CD4-positive, alpha-beta T cell (primary cell): ENCODE measurements around the gene ZBTB2. TPM values are rescaled to one million over a fixed set of nuclear protein-coding genes. Genes with fewer than 3 reads are reported as not detected.
A peak's percentile ranks its signal among the peaks of the same experiment; 100 is the strongest.

Experiments
- ATAC-seq: fragments of 200-7000 bp; cut with Tn5 transposase; one replicate; pipeline ENCODE4 v1.10.0; 2022; ENCODE audit warnings: mild to moderate bottlenecking; ENCODE audit not compliant: poor library complexity
- CTCF ChIA-PET: fragments of 350-600 bp; sonication (Branson Sonifier 250); formaldehyde crosslinking; loops from one replicate; lab custom pipeline; 2021; ENCODE audit warnings: antibody characterized with exemption, inconsistent platforms; lab: Charles Lee
- POLR2A ChIA-PET: fragments of 350-600 bp; sonication (Branson Sonifier 250); formaldehyde crosslinking; loops from one replicate; lab custom pipeline; 2021; ENCODE audit warnings: antibody characterized with exemption, inconsistent platforms; lab: Charles Lee
- DNase-seq, 14 experiments: peaks; one replicate each; pipeline ENCODE4 v3.0.0-alpha.2; 2013 to 2020; ENCODE audit warnings: mixed read lengths in 2 of 14
- H3K27ac ChIP-seq, 2 donors: one replicate each; pipeline versions ENCODE4 v1.5.1 to v1.7.0; 2013; ENCODE audit warnings: low read length in 2 of 2, low read depth in 1 of 2, mild to moderate bottlenecking in 1 of 2
- H3K27me3 ChIP-seq, 2 experiments: 1 replicate in 1 of 2; 2 replicates in 1 of 2; pipeline versions ENCODE4 v1.6.1 to v1.7.0; 2013; ENCODE audit warnings: low read length in 2 of 2, control low read depth in 1 of 2, mild to moderate bottlenecking in 1 of 2, moderate library complexity in 1 of 2; ENCODE audit not compliant: insufficient read depth in 2 of 2, control insufficient read depth in 1 of 2
- H3K36me3 ChIP-seq: one replicate; pipeline ENCODE4 v1.6.1; 2013; ENCODE audit warnings: low read length, control low read depth; ENCODE audit not compliant: insufficient read depth
- H3K4me1 ChIP-seq: one replicate; pipeline ENCODE4 v1.6.1; 2013; ENCODE audit warnings: low read length, control low read depth; ENCODE audit not compliant: insufficient read depth
- H3K4me3 ChIP-seq: one replicate; pipeline ENCODE4 v1.5.1; 2013; ENCODE audit warnings: mild to moderate bottlenecking, low read length, moderate library complexity
- H3K9me3 ChIP-seq, 2 experiments: 1 replicate in 1 of 2; 2 replicates in 1 of 2; pipeline versions ENCODE4 v1.6.1 to v1.7.0; 2013; ENCODE audit warnings: low read length in 2 of 2, mild to moderate bottlenecking in 2 of 2, control low read depth in 1 of 2, moderate library complexity in 1 of 2; ENCODE audit not compliant: control insufficient read depth in 1 of 2, insufficient read depth in 1 of 2
- H3K27ac Mint-ChIP-seq: one replicate; pipeline ENCODE4 v1.8.0; 2020; ENCODE audit warnings: mixed read lengths
- H3K27me3 Mint-ChIP-seq: one replicate; pipeline ENCODE4 v1.8.0; 2021; ENCODE audit warnings: mixed read lengths
- H3K36me3 Mint-ChIP-seq: one replicate; pipeline ENCODE4 v1.8.0; 2021; ENCODE audit warnings: low read depth, mixed read lengths
- H3K4me1 Mint-ChIP-seq: one replicate; pipeline ENCODE4 v1.8.0; 2021; ENCODE audit warnings: low read depth, mixed read lengths
- H3K4me3 Mint-ChIP-seq: one replicate; pipeline ENCODE4 v1.8.0; 2020; ENCODE audit warnings: mild to moderate bottlenecking, mixed read lengths
- H3K9me3 Mint-ChIP-seq: one replicate; pipeline ENCODE4 v1.8.0; 2020; ENCODE audit warnings: mixed read lengths
- CTCF ChIP-seq: fragments of 200-600 bp; IDR thresholded peaks from one replicate; pipeline ENCODE4 v1.8.0; 2022; ENCODE audit warnings: antibody characterized with exemption, mild to moderate bottlenecking
- intact Hi-C, 2 experiments: fragments of 100-400 bp; cut with DNase I in 1 of 2; cut with micrococcal nuclease in 1 of 2; formaldehyde crosslinking; loops; one replicate each; pipeline versions ENCODE4 v1.15.1 to v1.9.0; 2023 to 2025; cut with DNase I, micrococcal nuclease
- total RNA-seq, 174 experiments: library from RNA in 2 of 174; stranded (reverse) in 2 of 174; gene quantifications; one replicate each; pipeline ENCODE4 v1.2.3 and lab custom pipeline; 2021 to 2026

Gene ZBTB2
- total RNA-seq, 2 experiments from 2014 or later: 18.6 to 19.1 TPM

- no peak for TF ChIP-seq CTCF
- Histone ChIP-seq H3K36me3 (no peaks in the 10 kb centered on the region), H3K4me3 (no peak overlapping the region), H3K27ac (no peak overlapping the region), H3K27me3 (no peaks in the 10 kb centered on the region), H3K4me1 (peaks cover 11% of the 10 kb centered on the region), H3K9me3 (no peaks in the 10 kb centered on the region)
- Mint-ChIP-seq H3K27me3 (no peaks in the 10 kb centered on the region), H3K36me3 (no peaks in the 10 kb centered on the region), H3K9me3 (no peaks in the 10 kb centered on the region), H3K4me3 (no peak overlapping the region), H3K4me1 (peaks cover 4% of the 10 kb centered on the region), H3K27ac (no peak overlapping the region)
- ChIA-PET CTCF (interaction anchor here (0.6 to 1.1 kb wide), 3 partner anchors 37 to 94 kb away, joined by 3 read pairs; no protein-coding TSS in a partner anchor), POLR2A (interaction anchor here (2.2 kb wide), 1 partner anchor 37 kb away, joined by 10 read pairs; no protein-coding TSS in a partner anchor)
- ATAC-seq: no peak
- intact Hi-C loops: loop anchor here in 1 of 2 experiments (2.0 to 5.0 kb wide), 2 partner anchors 50 to 124 kb away; no protein-coding TSS in a partner anchor
- peak in 3 of 14 experiments; percentile 6 to 39 (median 24) for DNase-seq
These were observed 38.7 kb downstream of the ZBTB2 start for GRCh38 chr6:151352410-151353396.

DNA sequence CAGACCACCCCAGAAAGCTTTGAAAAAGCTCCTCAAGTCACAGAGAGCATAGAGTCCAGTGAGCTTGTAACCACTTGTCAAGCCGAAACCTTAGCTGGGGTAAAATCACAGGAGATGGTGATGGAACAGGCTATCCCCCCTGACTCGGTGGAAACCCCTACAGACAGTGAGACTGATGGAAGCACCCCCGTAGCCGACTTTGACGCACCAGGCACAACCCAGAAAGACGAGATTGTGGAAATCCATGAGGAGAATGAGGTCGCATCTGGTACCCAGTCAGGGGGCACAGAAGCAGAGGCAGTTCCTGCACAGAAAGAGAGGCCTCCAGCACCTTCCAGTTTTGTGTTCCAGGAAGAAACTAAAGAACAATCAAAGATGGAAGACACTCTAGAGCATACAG lies 39.6 kb downstream of the ZBTB2 start:
- TF ChIP-seq CTCF: no peak
- CTCF ChIA-PET: interaction anchor here (0.6 kb wide), 1 partner anchor 95 kb away, joined by 3 read pairs; no protein-coding TSS in a partner anchor
- Mint-ChIP-seq H3K27ac (no peak overlapping the region), H3K27me3 (no peaks in the 10 kb centered on the region), H3K9me3 (no peaks in the 10 kb centered on the region), H3K4me3 (no peak overlapping the region), H3K36me3 (no peaks in the 10 kb centered on the region), H3K4me1 (no peaks in the 10 kb centered on the region)
- Histone ChIP-seq H3K4me1 (peaks cover 11% of the 10 kb centered on the region), H3K4me3 (no peak overlapping the region), H3K36me3 (no peaks in the 10 kb centered on the region), H3K9me3 (no peaks in the 10 kb centered on the region), H3K27me3 (no peaks in the 10 kb centered on the region), H3K27ac (no peak overlapping the region)
- intact Hi-C loops: loop anchor here in 1 of 2 experiments (2.0 to 5.0 kb wide), 2 partner anchors 51 to 125 kb away; no protein-coding TSS in a partner anchor
- POLR2A ChIA-PET: no interaction called here
- ATAC-seq: no peak
- DNase-seq: no peak

DNA sequence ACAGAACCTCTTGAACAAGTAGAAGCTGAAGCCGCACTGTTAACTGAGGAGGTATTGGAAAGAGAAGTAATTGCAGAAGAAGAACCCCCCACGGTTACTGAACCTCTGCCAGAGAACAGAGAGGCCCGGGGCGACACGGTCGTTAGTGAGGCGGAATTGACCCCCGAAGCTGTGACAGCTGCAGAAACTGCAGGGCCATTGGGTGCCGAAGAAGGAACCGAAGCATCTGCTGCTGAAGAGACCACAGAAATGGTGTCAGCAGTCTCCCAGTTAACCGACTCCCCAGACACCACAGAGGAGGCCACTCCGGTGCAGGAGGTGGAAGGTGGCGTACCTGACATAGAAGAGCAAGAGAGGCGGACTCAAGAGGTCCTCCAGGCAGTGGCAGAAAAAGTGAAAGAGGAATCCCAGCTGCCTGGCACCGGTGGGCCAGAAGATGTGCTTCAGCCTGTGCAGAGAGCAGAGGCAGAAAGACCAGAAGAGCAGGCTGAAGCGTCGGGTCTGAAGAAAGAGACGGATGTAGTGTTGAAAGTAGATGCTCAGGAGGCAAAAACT lies 40.1 kb downstream of the ZBTB2 start:
- H3K4me1 ChIP-seq: peaks cover 11% of the 10 kb centered on the region
- no peaks in the 10 kb centered on the region for H3K9me3 ChIP-seq
- Mint-ChIP-seq H3K4me1 (no peaks in the 10 kb centered on the region), H3K27ac (no peak overlapping the region), H3K27me3 (no peaks in the 10 kb centered on the region), H3K4me3 (no peak overlapping the region), H3K36me3 (no peaks in the 10 kb centered on the region), H3K9me3 (no peaks in the 10 kb centered on the region)
- POLR2A ChIA-PET: no interaction called here
- no peak for TF ChIP-seq CTCF
- ATAC-seq (no peak), DNase-seq (no peak)
- no peaks in the 10 kb centered on the region for H3K27me3 ChIP-seq
- no peak overlapping the region for H3K27ac ChIP-seq
- CTCF ChIA-PET: no interaction called here
- intact Hi-C loops: loop anchor here in 1 of 2 experiments (5.0 kb wide), 1 partner anchor 51 kb away; no protein-coding TSS in a partner anchor
- no peak overlapping the region for H3K4me3 ChIP-seq
- H3K36me3 ChIP-seq: no peaks in the 10 kb centered on the region
